ENCODE results near the gene TMEM229B.

Gene TMEM229B

DNA sequence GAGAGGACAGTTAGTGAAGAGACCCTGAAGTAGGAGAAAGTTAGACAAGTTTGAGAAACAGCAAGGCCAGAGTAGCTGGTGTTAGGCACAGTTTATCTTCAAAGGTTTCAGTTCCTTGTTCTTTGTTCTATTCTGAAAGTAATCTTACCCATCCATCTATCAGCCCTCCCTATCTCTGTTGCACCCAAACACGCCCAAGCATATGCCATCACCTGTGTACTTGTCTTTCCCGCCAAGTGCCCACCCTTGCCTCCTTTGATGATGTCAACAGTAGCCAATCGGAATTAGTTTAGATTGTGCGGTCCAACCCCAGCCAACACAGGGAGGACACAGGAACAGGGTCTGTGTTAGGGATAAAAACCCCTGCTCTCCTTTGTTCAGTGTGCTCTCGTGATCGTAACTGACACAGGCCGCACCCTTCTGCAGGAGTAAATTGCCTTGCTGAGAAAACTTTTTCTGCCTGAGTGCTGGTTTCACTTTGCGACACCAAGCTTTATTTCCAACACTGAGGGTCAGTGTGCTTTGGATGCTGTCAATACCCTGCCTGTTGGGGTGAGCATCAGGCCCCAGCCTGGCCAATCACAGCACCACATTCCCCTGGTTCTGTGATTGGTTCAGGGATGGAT is 4.7 kb upstream of the TMEM229B start:
- no peak overlapping the region for H3K9ac ChIP-seq (ENCODE audit: insufficient read length, low read depth)
- H3K27me3 ChIP-seq (ENCODE audit: insufficient read depth, insufficient read length), result no peaks in the 10 kb centered on the region
- peaks cover 3% of the 10 kb centered on the region for H3K4me1 ChIP-seq (ENCODE audit: insufficient read depth, insufficient read length)
- no peak for TF ChIP-seq ZNF274 (IDR thresholded peaks at IDR 0.05; ENCODE audit: low read depth, low read length)
- no peak for TF ChIP-seq SUZ12 (IDR thresholded peaks at IDR 0.05; ENCODE audit: extremely low read depth, insufficient read depth, insufficient read length)
- no peak for TF ChIP-seq YY1 (IDR thresholded peaks at IDR 0.05; ENCODE audit: insufficient read depth, insufficient read length)
- peaks cover 21% of the 10 kb centered on the region for H3K9me3 ChIP-seq (ENCODE audit: insufficient read depth, low read length)
- no peak for DNase-seq (ENCODE audit: low read depth, low spot score)
- H3K4me3 ChIP-seq (ENCODE audit: insufficient read length, low read depth), result no peak overlapping the region
- H3K36me3 ChIP-seq (ENCODE audit: insufficient read depth, insufficient read length, low read length), result no peaks in the 10 kb centered on the region

GRCh38 chr14:67492538-67492937 is 4.0 kb upstream of the TMEM229B start:
- DNase-seq (ENCODE audit: low read depth, low spot score), result no peak
- Histone ChIP-seq H3K36me3 (ENCODE audit: insufficient read depth, insufficient read length, low read length) (no peaks in the 10 kb centered on the region), H3K27me3 (ENCODE audit: insufficient read depth, insufficient read length) (no peaks in the 10 kb centered on the region), H3K4me1 (ENCODE audit: insufficient read depth, insufficient read length) (peaks cover 3% of the 10 kb centered on the region), H3K9ac (ENCODE audit: insufficient read length, low read depth) (no peak overlapping the region), H3K4me3 (ENCODE audit: insufficient read length, low read depth) (no peak overlapping the region), H3K9me3 (ENCODE audit: insufficient read depth, low read length) (peaks cover 21% of the 10 kb centered on the region)
- TF ChIP-seq SUZ12 (IDR thresholded peaks at IDR 0.05; ENCODE audit: extremely low read depth, insufficient read depth, insufficient read length), result no peak
- no peak for TF ChIP-seq YY1 (IDR thresholded peaks at IDR 0.05; ENCODE audit: insufficient read depth, insufficient read length)
- no peak for TF ChIP-seq ZNF274 (IDR thresholded peaks at IDR 0.05; ENCODE audit: low read depth, low read length)

DNA sequence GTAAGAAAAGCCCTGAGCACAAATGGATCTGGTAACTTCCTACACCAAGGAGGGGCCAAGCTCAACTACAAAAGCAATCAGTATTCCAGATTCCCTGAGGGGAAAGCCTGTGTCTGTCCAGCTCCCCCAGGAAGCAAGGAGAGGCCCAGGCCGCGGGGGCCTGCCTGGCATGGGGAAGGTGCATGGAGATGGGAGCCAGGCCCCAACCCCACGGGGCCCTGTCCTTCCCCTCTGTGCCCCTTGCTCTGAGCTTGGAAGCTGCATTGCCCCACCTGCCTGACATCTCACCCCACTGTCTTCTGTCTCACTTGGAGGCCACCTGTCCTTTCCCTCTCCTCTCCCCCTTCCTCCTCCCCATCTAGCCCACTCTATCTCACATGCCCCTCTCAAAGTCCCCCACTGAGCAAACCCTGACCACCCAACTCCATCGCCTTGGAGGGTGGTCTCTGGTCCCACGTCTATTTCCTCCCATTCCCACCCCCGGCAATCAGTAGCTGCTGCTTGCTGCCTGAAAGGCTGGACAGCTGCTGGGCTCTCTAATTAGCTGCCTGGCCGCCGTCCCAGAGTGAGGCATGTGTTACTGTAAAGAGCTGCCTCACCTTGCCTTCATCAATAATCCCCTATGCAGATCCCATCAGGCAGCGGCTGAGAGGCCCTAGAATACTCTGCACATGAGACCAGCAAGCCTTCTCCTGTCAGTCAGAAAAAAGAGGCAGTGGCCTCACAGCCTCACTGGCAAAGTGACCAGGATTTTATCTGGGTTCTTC is 3.4 kb upstream of the TMEM229B start:
- DNase-seq (ENCODE audit: low read depth, low spot score), result no peak
- no peak overlapping the region for H3K4me3 ChIP-seq (ENCODE audit: insufficient read length, low read depth)
- no peaks in the 10 kb centered on the region for H3K27me3 ChIP-seq (ENCODE audit: insufficient read depth, insufficient read length)
- no peaks in the 10 kb centered on the region for H3K36me3 ChIP-seq (ENCODE audit: insufficient read depth, insufficient read length, low read length)
- H3K9me3 ChIP-seq (ENCODE audit: insufficient read depth, low read length), result peaks cover 21% of the 10 kb centered on the region
- TF ChIP-seq SUZ12 (IDR thresholded peaks at IDR 0.05; ENCODE audit: extremely low read depth, insufficient read depth, insufficient read length), result no peak
- TF ChIP-seq ZNF274 (IDR thresholded peaks at IDR 0.05; ENCODE audit: low read depth, low read length), result no peak
- no peak for TF ChIP-seq YY1 (IDR thresholded peaks at IDR 0.05; ENCODE audit: insufficient read depth, insufficient read length)
- H3K9ac ChIP-seq (ENCODE audit: insufficient read length, low read depth), result no peak overlapping the region
- H3K4me1 ChIP-seq (ENCODE audit: insufficient read depth, insufficient read length), result peaks cover 3% of the 10 kb centered on the region

- Histone ChIP-seq H3K27me3 (ENCODE audit: insufficient read depth, insufficient read length) (no peaks in the 10 kb centered on the region), H3K4me3 (ENCODE audit: insufficient read length, low read depth) (no peak overlapping the region), H3K9me3 (ENCODE audit: insufficient read depth, low read length) (peaks cover 21% of the 10 kb centered on the region), H3K4me1 (ENCODE audit: insufficient read depth, insufficient read length) (peaks cover 3% of the 10 kb centered on the region), H3K9ac (ENCODE audit: insufficient read length, low read depth) (no peak overlapping the region), H3K36me3 (ENCODE audit: insufficient read depth, insufficient read length, low read length) (no peaks in the 10 kb centered on the region)
- TF ChIP-seq SUZ12 (IDR thresholded peaks at IDR 0.05; ENCODE audit: extremely low read depth, insufficient read depth, insufficient read length) (no peak), YY1 (IDR thresholded peaks at IDR 0.05; ENCODE audit: insufficient read depth, insufficient read length) (no peak), ZNF274 (IDR thresholded peaks at IDR 0.05; ENCODE audit: low read depth, low read length) (no peak)
- DNase-seq (ENCODE audit: low read depth, low spot score), result no peak
Observed at GRCh38 chr14:67491285-67491684, 2.8 kb upstream of the TMEM229B start.

DNA sequence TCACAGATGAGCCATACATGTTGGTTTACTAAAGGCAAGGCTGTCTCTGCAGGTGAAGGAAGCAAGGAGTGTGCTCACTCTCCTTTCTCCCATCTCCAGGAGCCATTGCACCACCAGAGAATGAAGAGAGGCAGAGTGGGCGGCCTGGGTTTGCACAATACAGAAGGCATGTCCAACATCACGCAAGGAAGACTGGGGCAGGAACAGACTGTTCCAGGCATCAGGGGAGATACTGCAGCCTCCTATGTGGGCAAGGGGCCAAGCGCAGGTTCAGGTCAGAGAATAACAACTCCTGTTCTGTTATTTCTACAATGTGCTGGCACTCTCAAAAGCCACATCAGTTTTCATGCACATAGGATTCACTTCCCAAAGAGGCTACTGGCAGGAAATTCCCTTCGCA is 1.7 kb upstream of the TMEM229B start:
- Histone ChIP-seq H3K9me3 (ENCODE audit: insufficient read depth, low read length) (peaks cover 21% of the 10 kb centered on the region), H3K4me1 (ENCODE audit: insufficient read depth, insufficient read length) (peaks cover 3% of the 10 kb centered on the region), H3K9ac (ENCODE audit: insufficient read length, low read depth) (no peak overlapping the region), H3K27me3 (ENCODE audit: insufficient read depth, insufficient read length) (no peaks in the 10 kb centered on the region), H3K4me3 (ENCODE audit: insufficient read length, low read depth) (no peak overlapping the region), H3K36me3 (ENCODE audit: insufficient read depth, insufficient read length, low read length) (no peaks in the 10 kb centered on the region)
- no peak for TF ChIP-seq SUZ12 (IDR thresholded peaks at IDR 0.05; ENCODE audit: extremely low read depth, insufficient read depth, insufficient read length)
- TF ChIP-seq YY1 (IDR thresholded peaks at IDR 0.05; ENCODE audit: insufficient read depth, insufficient read length), result no peak
- no peak for DNase-seq (ENCODE audit: low read depth, low spot score)

DNA sequence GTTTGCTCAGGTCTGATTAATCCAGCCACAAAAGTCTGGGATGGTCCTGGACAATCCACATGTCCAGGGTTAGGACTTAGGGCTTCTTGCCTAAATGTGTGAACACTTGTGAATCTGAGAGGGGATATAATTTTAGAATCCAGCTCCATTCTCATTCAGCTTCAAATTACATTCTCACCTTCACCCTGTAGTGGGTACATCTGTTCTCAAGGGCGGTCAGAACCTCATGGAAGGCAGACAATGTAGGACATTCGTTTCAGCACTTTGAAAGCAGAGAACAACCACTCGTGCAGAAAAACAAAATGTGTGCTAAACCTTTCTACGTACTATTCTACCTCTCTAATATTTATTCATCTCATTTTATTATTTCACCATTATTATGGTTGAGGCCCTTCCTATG is 1.2 kb downstream of the TMEM229B start:
- no peak overlapping the region for H3K4me3 ChIP-seq (ENCODE audit: insufficient read length, low read depth)
- H3K36me3 ChIP-seq (ENCODE audit: insufficient read depth, insufficient read length, low read length), result no peaks in the 10 kb centered on the region
- no peak for DNase-seq (ENCODE audit: low read depth, low spot score)
- no peaks in the 10 kb centered on the region for H3K9me3 ChIP-seq (ENCODE audit: insufficient read depth, low read length)
- peaks cover 3% of the 10 kb centered on the region for H3K4me1 ChIP-seq (ENCODE audit: insufficient read depth, insufficient read length)
- H3K9ac ChIP-seq (ENCODE audit: insufficient read length, low read depth), result no peak overlapping the region
- TF ChIP-seq ZNF274 (IDR thresholded peaks at IDR 0.05; ENCODE audit: low read depth, low read length) (no peak), SUZ12 (IDR thresholded peaks at IDR 0.05; ENCODE audit: extremely low read depth, insufficient read depth, insufficient read length) (no peak), YY1 (IDR thresholded peaks at IDR 0.05; ENCODE audit: insufficient read depth, insufficient read length) (no peak)
- H3K27me3 ChIP-seq (ENCODE audit: insufficient read depth, insufficient read length), result no peaks in the 10 kb centered on the region

- H3K4me1 ChIP-seq (ENCODE audit: insufficient read depth, insufficient read length), result peaks cover 2% of the 10 kb centered on the region
- TF ChIP-seq SUZ12 (IDR thresholded peaks at IDR 0.05; ENCODE audit: extremely low read depth, insufficient read depth, insufficient read length) (no peak), ZNF274 (IDR thresholded peaks at IDR 0.05; ENCODE audit: low read depth, low read length) (no peak), YY1 (IDR thresholded peaks at IDR 0.05; ENCODE audit: insufficient read depth, insufficient read length) (no peak)
- no peaks in the 10 kb centered on the region for H3K27me3 ChIP-seq (ENCODE audit: insufficient read depth, insufficient read length)
- H3K9me3 ChIP-seq (ENCODE audit: insufficient read depth, low read length), result no peaks in the 10 kb centered on the region
- DNase-seq (ENCODE audit: low read depth, low spot score), result no peak
- no peaks in the 10 kb centered on the region for H3K36me3 ChIP-seq (ENCODE audit: insufficient read depth, insufficient read length, low read length)
- H3K4me3 ChIP-seq (ENCODE audit: insufficient read length, low read depth), result no peak overlapping the region
- H3K9ac ChIP-seq (ENCODE audit: insufficient read length, low read depth), result no peak overlapping the region
Observed at GRCh38 chr14:67486890-67487289, 1.6 kb downstream of the TMEM229B start.
